GM21390 (cell line): ENCODE results near the gene EMC7.

ENCODE experiments used
- ATAC-seq: cut with Tn5 transposase; IDR thresholded peaks from one replicate; pipeline ENCODE4 v1.9.1; 2021; ENCODE audit not compliant: unreplicated experiment

Gene EMC7

GRCh38 chr15:34038871-34039789 lies 62.5 kb downstream of the EMC7 start, which contains the start of gene AVEN:
Gene AVEN (minus strand): TSS chr15:34039204. CDS start chr15:34039046, 158 bp downstream.
- ATAC-seq = peak; percentile 39

- peak; percentile 63 for ATAC-seq
Measured at GRCh38 chr15:34038023-34038870, 63.4 kb downstream of the EMC7 start.
